HFFc6 (cell line): ENCODE measurements around the gene MYL10. TPM values are rescaled to one million over a fixed set of nuclear protein-coding genes. Genes with fewer than 3 reads are reported as not detected.

Source experiments
- DNase-seq: peaks from one replicate; pipeline ENCODE4 v3.0.0-alpha.2; 2018
- H3K27ac Mint-ChIP-seq: 2 replicates; pipeline ENCODE4 v1.8.0; 2020; ENCODE audit warnings: mild to moderate bottlenecking, mixed read lengths
- H3K27me3 Mint-ChIP-seq: 2 replicates; pipeline ENCODE4 v1.8.0; 2021; ENCODE audit warnings: mild to moderate bottlenecking, moderate library complexity, mixed read lengths; ENCODE audit not compliant: insufficient read depth
- H3K36me3 Mint-ChIP-seq: 2 replicates; pipeline ENCODE4 v1.8.0; 2021; ENCODE audit warnings: low read depth, mixed read lengths
- H3K4me1 Mint-ChIP-seq: 2 replicates; pipeline ENCODE4 v1.8.0; 2020; ENCODE audit warnings: low read depth, mixed read lengths
- H3K4me3 Mint-ChIP-seq: 2 replicates; pipeline ENCODE4 v1.8.0; 2020; ENCODE audit warnings: mild to moderate bottlenecking, moderate library complexity, mixed read lengths
- H3K9me3 Mint-ChIP-seq: 2 replicates; pipeline ENCODE4 v1.8.0; 2020; ENCODE audit warnings: mild to moderate bottlenecking, mixed read lengths
- total RNA-seq, 6 experiments: library from RNA; stranded (reverse); fragmentation: NEBNext Ultra II Directional; extraction: Animal tissue kit (Norgen Biotek cat#: 25700); gene quantifications; 2 replicates in 1 of 6; 3 replicates in 5 of 6; pipeline ENCODE4 v1.2.3, GENCODE V29; 2021
- TF ChIP-seq, protein P1 (sequence below): fragments of 200-600 bp; sonication (generic); IDR thresholded peaks from 2 replicates; pipeline ENCODE4 v1.5.0; 2021; ENCODE audit warnings: antibody characterized with exemption, mild to moderate bottlenecking

Gene MYL10
- total RNA-seq, 6 experiments from 2014 or later: not detected

DNA sequence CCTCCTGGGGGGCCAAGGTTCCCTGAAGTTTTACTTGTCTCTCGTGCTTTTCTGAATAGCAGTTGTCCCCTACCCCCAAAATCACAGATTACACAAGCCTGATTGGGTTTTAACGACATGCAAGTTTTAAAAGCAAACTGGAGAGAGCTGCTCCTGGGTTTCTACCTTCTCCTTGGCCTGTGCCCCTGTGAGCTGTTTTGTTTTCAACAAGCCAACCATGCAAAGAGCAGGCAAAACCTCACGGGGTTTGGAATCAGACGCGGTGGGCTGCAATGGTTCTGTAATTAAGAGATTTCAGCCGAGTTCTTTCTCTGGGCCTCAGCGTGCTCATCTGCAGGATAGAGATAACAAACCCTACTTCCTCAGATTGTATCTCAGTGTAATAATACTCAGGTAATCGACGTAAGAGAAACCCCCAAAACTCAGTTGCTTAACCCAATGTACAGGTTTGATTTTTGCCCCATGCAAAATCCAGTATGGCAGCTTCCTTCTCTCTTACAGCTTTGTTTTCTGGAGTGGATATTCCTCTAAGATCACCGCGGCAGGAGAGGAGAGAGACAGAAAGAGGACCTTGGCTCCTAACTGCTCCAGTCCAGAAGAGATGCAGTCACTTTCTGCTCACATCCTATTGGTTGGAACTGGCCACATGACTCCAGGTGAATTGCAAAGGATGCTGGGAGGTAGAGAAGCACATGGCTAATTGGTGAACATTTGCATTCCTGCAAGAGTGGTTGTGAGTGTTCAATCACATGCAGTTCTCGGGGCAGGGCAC, 42.0 kb downstream of the MYL10 start:
- H3K4me3 Mint-ChIP-seq: no peak overlapping the region
- peaks cover 12% of the 10 kb centered on the region; the same call in 1 of the 2 replicates for H3K9me3 Mint-ChIP-seq
- peaks cover 10% of the 10 kb centered on the region for H3K4me1 Mint-ChIP-seq
- H3K36me3 Mint-ChIP-seq: peaks cover 9% of the 10 kb centered on the region; the same call in 1 of the 2 replicates
- no peak for DNase-seq
- TF ChIP-seq, protein P1, sequence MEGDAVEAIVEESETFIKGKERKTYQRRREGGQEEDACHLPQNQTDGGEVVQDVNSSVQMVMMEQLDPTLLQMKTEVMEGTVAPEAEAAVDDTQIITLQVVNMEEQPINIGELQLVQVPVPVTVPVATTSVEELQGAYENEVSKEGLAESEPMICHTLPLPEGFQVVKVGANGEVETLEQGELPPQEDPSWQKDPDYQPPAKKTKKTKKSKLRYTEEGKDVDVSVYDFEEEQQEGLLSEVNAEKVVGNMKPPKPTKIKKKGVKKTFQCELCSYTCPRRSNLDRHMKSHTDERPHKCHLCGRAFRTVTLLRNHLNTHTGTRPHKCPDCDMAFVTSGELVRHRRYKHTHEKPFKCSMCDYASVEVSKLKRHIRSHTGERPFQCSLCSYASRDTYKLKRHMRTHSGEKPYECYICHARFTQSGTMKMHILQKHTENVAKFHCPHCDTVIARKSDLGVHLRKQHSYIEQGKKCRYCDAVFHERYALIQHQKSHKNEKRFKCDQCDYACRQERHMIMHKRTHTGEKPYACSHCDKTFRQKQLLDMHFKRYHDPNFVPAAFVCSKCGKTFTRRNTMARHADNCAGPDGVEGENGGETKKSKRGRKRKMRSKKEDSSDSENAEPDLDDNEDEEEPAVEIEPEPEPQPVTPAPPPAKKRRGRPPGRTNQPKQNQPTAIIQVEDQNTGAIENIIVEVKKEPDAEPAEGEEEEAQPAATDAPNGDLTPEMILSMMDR: no peak
- no peak overlapping the region for H3K27ac Mint-ChIP-seq
- H3K27me3 Mint-ChIP-seq: peaks cover 16% of the 10 kb centered on the region

DNA sequence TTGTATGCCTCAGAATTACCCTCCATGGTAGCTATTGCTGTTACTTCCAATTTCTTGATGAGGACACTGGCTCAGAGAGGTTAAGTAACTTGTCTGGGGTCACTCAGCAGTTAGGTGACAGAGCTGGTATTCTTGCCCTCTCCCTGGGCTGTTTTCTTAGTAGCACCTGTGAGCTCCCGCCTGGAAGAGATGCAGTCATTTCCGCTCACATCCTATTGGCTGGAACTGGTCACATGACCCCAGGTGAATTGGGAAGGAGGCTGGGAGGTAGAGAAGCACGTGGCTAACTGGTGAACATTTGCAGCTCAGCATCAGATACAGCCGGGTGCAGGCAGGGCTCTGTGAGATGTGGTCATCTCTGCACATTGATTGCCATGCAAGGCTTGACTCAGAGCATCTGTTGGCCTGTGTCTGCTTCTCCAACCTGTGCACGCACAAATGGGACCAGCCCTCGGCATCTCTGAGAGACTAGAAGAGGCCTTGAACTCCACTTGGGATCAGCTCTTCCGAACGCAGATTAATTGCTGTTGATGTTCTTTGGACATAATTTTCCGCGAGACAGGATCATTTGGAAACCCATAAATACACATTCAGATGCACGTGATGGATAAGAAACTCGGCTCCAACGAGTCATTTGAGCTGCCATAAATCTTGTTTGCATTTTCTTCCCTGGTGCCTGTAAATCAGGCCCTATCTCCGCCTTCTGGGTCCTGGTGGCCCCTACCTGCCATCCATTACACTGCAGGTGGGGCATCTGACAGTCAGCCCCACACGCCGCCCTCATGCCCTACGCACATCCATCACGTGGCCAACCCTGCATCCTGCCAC, 42.8 kb downstream of the MYL10 start:
- Mint-ChIP-seq H3K4me3 (no peak overlapping the region), H3K9me3 (peaks cover 12% of the 10 kb centered on the region; the same call in 1 of the 2 replicates), H3K36me3 (peaks cover 9% of the 10 kb centered on the region; the same call in 1 of the 2 replicates), H3K27ac (no peak overlapping the region), H3K27me3 (peaks cover 16% of the 10 kb centered on the region), H3K4me1 (peaks cover 10% of the 10 kb centered on the region)
- no peak for DNase-seq
- TF ChIP-seq, protein P1: no peak

DNA sequence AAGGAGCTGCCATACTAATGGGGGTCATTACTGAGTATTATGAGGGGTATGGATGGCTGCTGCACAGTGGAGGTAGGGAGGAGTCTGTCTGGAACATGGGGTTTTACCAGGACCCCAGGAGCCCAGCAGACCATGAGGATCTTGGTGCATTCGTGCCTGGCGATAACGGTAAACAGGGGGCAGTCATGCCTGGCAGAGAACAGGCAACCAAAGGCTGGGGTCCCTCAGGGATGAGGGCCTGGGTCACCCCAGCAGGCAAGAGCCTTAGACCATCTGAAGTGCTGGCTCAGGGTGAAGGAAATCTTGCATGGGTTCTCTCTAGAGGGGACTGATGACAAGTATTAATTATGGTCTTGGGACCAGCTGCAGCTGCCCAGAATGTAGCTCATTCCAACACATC, 46.1 kb downstream of the MYL10 start:
- Mint-ChIP-seq H3K27ac (no peak overlapping the region), H3K4me3 (no peak overlapping the region), H3K36me3 (peaks cover 9% of the 10 kb centered on the region; the same call in 1 of the 2 replicates), H3K9me3 (peaks cover 12% of the 10 kb centered on the region; the same call in 1 of the 2 replicates), H3K4me1 (peaks cover 3% of the 10 kb centered on the region), H3K27me3 (peaks cover 20% of the 10 kb centered on the region)
- DNase-seq: no peak
- TF ChIP-seq, protein P1: no peak

DNA sequence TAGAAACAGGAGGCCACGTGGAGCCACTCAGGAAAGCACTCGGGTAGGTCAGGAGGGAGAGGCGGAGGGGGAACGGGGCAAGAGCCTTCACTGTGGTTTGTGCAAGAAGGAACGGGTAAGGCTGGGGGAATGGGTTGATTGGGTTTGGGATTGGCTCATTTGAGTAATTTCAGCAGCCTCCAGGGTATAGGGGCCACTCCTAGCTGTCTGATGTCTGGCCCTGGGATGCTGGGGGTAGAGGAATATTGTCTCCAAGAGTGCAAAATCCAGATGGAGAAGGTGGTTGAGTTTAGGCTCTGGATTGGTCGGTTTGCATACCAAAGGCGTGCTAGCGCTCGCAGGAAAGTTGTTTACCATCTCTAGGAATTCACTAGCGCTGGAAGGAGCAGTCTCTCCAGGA, 47.2 kb downstream of the MYL10 start:
- DNase-seq: no peak
- no peaks in the 10 kb centered on the region; the same call in 1 of the 2 replicates for H3K4me1 Mint-ChIP-seq
- H3K27me3 Mint-ChIP-seq: peaks cover 17% of the 10 kb centered on the region
- no peak overlapping the region for H3K4me3 Mint-ChIP-seq
- peaks cover 9% of the 10 kb centered on the region; the same call in 1 of the 2 replicates for H3K36me3 Mint-ChIP-seq
- no peak overlapping the region for H3K27ac Mint-ChIP-seq
- peaks cover 14% of the 10 kb centered on the region for H3K9me3 Mint-ChIP-seq
- TF ChIP-seq, protein P1: no peak

DNA sequence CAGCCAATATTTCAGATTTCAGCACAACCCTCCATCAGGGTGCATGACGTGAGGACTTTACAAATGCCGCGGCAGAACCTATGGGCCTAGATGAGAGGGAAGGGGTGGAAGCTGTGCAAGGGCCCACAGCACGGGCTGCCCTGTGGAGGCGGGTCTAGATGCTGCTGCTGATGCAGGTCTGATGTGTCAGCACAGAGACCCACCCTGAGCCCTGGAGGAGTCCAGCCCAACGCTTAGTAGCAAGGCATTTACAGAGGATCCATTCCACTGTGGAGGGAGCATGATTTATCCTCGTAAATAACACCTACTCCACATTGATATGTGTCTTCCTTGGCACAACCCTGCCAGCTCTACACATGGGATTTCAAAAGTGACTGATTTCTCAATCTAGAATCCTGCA, 48.5 kb downstream of the MYL10 start:
- TF ChIP-seq, protein P1: no peak
- H3K4me1 Mint-ChIP-seq: peaks cover 9% of the 10 kb centered on the region

More for the DNA sequence above, 48.5 kb downstream of the MYL10 start:
- no peak overlapping the region for H3K4me3 Mint-ChIP-seq
- H3K9me3 Mint-ChIP-seq: peaks cover 17% of the 10 kb centered on the region
- DNase-seq: no peak
- peaks cover 14% of the 10 kb centered on the region for H3K27me3 Mint-ChIP-seq
- H3K36me3 Mint-ChIP-seq: peaks cover 9% of the 10 kb centered on the region; the same call in 1 of the 2 replicates
- no peak overlapping the region for H3K27ac Mint-ChIP-seq
